GM10847 (cell line): ENCODE measurements around the gene PAXIP1.

ENCODE experiments used
- POLR2A ChIP-seq: IDR thresholded peaks from 2 replicates; pipeline ENCODE4 v1.6.1; 2011; ENCODE audit not compliant: insufficient read length; ENCODE audit errors: extremely low read depth

The PAXIP1 gene

GRCh38 chr7:154919344-154920225, 83.3 kb downstream of the PAXIP1 start:
- no peak for TF ChIP-seq POLR2A

DNA sequence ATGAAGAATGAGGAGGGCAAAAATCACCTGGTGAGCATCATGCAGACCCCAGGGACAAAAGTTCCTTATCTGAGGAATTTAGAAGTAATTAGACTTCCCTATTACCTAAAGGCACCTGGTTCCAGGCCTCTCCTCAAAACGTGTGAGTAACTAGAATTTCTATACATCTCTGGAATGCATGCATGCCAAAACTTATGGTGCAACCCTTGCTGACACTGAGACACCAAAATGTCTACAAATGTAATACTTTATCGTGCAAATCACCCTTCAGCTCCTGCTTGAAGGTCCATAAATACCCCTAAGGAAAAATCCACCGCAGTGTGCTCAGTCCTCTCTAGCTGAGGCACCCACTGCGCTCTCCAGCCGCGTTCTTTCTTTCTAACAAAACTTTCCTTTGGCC, 84.2 kb downstream of the PAXIP1 start:
- no peak for TF ChIP-seq POLR2A

DNA sequence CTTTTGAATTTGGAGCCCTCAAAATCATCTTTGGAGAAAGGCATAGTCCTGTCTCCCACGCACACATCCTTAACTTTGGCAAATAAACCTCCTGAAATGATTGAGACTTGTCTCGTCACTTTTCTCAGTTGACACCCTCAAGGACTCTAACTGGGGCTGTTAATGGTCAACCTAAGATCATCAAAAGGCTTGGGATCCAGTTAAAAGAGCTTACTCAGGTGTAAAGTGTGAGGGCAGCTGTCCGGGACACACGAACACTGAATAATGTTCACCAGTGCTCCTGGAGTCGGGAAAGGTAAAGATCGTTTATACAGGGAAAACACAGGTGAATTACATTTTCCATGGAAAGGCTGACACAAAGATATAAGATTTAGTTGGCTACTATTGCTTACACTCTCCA, 84.7 kb downstream of the PAXIP1 start:
- TF ChIP-seq POLR2A: no peak

DNA sequence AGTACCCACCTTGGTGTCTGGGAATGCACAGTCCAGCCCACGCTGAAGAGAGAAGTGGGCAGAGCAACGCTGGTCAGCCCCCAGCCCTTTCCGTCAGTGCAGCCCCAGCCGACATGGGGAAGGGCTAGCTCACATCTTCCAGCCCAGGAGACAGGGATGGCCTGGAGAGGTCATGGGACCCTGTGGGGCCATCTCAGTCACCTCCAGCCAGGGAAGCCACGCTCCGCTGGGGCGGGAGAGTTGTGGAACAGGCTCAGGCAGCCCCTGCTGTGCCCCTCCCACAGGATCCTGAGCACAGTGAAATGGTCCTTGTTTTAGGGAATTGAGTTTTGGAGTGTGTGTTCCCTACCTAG, 85.1 kb downstream of the PAXIP1 start:
- TF ChIP-seq POLR2A: no peak

DNA sequence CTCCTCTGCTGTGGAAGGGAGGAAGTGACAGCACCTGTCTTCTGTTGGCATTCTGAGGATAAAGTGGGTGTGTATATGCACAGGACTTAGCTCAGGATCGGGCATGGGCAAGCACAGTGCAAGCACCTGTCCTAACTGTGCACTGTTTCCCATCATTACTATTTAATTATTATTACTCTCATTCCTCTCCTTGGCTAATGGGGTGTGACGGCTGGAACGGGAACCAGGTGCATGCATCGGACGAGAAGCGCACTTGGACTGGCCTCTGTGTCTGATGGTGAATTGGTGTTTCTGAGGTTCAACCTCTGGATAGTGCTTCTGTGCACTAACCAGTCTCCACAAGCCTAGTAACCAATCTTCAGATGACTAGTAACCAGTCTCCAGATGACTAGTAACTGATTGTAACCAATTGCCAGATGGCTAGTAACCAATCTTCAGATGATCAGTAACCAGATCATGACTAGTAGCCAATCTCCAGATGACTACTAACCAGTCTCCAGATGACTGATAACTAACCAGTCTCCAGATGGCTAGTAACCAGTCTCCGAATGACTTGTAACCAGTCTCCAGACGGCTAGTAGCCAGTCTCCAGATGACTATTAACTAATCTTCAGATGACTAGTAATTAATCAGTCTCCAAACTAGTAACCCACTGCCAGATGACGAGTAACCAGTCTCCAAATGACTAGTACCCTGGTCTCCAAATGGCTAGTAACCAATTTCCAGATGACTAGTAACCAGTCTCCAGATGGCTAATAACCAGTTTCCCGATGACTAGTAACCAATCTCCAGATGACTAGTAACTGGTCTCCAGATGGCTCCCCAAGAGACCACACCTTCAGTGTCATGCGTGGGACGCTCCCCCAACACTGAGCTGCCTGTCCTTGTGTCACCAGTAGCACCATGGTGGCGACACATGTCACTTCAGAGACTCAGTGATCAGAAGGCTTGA, 85.8 kb downstream of the PAXIP1 start:
- no peak for TF ChIP-seq POLR2A

- no peak for TF ChIP-seq POLR2A
Measured at GRCh38 chr7:154916381-154916780, 86.5 kb downstream of the PAXIP1 start.

- TF ChIP-seq POLR2A: no peak
Measured at GRCh38 chr7:154915600-154915999, 87.3 kb downstream of the PAXIP1 start.

DNA sequence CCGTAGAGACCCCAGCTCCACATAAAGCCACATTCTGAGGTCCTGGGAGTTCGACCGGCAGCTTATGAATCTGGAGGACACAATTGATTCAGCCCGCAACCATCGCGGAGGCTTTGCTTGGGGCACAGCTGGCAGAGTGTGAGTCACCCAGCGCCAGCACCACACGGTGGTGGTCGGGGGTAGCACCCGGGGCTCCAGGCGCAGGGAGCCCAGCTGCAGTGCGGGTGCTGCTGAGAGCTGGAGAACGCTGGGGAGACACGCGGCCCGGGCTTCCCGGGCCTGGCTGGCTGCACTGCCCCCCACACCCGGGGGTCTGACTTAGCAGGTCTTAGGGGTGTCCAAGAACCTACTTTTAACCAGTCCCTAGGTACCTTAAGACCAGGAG, 87.9 kb downstream of the PAXIP1 start:
- TF ChIP-seq POLR2A: no peak

DNA sequence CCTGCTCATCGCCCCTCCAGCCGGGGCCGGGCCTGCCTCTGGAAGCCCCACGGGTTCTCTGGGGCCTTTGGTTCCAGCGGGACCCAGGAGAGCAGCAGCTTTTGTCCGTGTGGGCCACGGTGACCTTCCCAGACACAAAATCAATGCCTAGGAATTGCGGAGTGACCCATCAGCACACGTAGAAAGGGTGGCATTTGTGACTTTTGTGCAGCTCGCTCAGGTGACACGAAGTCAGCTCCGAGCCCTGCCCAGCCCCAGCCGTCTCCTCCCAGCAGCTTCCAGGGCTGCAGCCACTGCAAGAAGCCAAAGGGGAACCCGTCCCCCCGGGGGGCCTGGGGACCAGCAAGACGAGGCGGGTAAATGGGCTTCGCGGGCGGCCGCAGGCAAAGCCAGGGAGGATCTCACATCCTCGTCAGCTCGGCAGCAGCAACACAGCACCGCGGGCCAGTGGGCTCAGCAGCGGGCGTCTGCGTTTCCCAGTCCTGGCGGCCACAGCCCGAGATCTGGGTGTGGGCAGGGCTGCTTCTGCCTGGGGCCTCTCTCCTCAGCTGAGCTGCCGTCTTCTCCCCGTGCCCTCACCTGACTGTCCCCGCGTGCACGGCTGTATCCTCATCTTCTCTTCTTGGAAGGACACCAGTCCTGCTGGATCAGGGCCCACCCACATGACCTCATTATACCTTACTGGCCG, 88.5 kb downstream of the PAXIP1 start:
- TF ChIP-seq POLR2A: no peak

GRCh38 chr7:154913638-154914307, 89.2 kb downstream of the PAXIP1 start:
- TF ChIP-seq POLR2A: no peak

DNA sequence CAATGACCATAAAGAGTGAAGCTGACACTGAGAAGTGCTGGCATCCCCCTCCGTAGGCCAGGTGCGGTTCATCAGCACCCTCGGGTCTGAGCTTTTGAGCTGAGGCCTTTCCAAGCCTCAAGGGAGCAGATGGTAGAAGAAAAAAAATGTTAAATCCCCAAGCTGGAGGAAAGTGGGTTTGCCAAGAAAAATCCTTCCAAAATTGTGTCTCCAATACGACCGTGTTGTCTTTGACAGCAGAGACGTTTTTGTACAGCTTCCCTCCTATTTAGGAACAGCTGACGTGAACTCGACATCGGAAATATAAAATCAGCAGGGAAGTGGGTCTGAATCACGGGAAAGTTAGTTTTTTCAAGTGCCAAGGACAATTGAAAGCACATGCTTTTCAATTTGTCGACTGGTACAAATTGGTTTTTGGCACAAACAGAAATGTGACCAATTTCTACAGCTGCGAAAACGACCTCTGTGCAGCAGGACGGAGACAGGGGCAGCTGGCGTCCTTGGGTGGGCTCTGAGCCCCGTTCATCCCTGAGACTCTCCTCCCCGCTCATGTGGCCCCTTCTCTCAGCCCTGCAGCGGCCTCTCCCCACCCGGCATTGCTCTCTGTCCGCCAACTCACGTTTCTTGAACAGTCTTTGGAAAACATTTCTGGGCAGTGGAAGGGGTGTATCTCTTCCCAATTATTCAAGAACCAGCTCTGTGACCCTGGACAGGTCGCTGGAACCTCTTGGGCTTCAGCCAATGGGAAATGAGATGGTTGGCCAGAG, 89.9 kb downstream of the PAXIP1 start:
- no peak for TF ChIP-seq POLR2A

DNA sequence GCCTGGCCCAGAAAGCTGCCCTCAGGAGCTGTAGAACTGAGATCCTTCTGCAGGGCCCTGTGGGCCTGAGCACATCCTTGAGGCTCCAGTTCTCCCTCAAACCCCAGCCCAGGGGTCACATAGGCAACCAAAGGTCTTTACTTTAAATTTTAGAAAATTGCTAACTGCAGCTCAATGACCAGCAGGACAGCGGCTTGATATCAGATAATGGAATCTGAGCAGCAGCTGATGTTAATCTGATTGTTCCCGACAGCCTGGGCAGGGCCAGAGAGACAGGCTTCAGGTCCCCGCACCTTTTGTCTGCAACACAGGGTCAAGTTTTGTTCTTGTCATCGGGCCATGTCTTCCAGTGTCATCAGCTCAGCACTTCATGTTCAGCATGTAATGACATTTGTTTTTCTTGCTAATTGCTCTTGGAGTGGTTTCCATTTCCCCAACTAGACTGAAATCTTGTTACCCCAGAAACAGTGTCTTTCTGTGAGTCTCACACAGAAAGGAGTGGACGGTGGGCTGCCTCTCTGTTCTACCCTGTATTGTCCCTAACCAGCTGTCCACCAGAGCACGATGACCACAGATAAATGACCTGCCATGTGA, 91.0 kb downstream of the PAXIP1 start:
- TF ChIP-seq POLR2A: no peak

GRCh38 chr7:154911411-154911810, 91.5 kb downstream of the PAXIP1 start:
- TF ChIP-seq POLR2A: no peak

DNA sequence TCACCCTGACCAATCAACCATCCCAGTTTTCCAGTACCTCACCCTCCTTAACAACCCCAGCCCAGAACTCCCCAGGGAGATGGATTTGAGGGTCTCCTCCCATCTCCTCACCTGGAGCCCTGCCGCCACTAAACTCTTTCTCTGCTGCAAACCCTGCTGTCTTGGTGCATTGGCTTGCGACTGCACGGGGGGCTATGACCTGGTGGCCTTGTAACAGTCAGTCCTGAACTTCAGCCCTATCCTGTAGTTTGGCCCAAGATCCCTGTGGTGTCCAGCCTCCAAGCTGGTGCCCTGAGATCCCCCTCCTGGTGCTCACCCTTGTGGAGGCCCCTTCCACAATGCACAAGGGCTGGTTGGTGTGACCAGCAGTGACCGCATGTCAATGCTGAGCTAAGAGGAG, 91.9 kb downstream of the PAXIP1 start:
- no peak for TF ChIP-seq POLR2A
